HCT116 (cell line): ENCODE results near the gene OTOGL.

Source experiments
- ATF3 ChIP-seq: IDR thresholded peaks from 2 replicates; pipeline ENCODE4 v1.6.1; 2012
- CTCF ChIP-seq, 3 experiments: fragments of 200-600 bp in 1 of 3; sonication (generic) in 1 of 3; IDR thresholded peaks in 2 of 3; conservative IDR thresholded peaks in 1 of 3; 2 replicates each; pipeline ENCODE4 v1.5.1; 2012 to 2017; ENCODE audit warnings: low read depth in 2 of 3, low read length in 2 of 3, antibody characterized with exemption in 1 of 3, borderline replicate concordance in 1 of 3, control low read depth in 1 of 3, mild to moderate bottlenecking in 1 of 3, mixed read lengths in 1 of 3, mixed run types in 1 of 3, moderate library complexity in 1 of 3; ENCODE audit not compliant: insufficient read depth in 1 of 3
- EGR1 ChIP-seq: IDR thresholded peaks from 2 replicates; pipeline ENCODE4 v1.6.1; 2012; ENCODE audit warnings: low read depth
- ELF1 ChIP-seq: IDR thresholded peaks from 2 replicates; pipeline ENCODE4 v1.6.1; 2012; ENCODE audit warnings: low read depth, borderline replicate concordance
- JUND ChIP-seq: IDR thresholded peaks from 2 replicates; pipeline ENCODE4 v1.6.1; 2012
- POLR2A ChIP-seq: IDR thresholded peaks from 2 replicates; pipeline ENCODE4 v1.7.0; 2011; ENCODE audit warnings: borderline replicate concordance; ENCODE audit not compliant: insufficient read depth, insufficient read length; ENCODE audit errors: extremely low read depth
- POLR2AphosphoS5 ChIP-seq: IDR thresholded peaks from 2 replicates; pipeline ENCODE4 v1.6.1; 2011; ENCODE audit warnings: mild to moderate bottlenecking, low read depth, low read length, moderate library complexity
- RAD21 ChIP-seq: IDR thresholded peaks from 2 replicates; pipeline ENCODE4 v1.6.1; 2012; ENCODE audit warnings: low read depth, mild to moderate bottlenecking
- YY1 ChIP-seq: IDR thresholded peaks from 2 replicates; pipeline ENCODE4 v1.6.1; 2011; ENCODE audit warnings: low read length, low read depth, moderate library complexity, mild to moderate bottlenecking; ENCODE audit not compliant: insufficient replicate concordance; ENCODE audit errors: extremely low read depth
- ZFX ChIP-seq: fragments of 450-650 bp; IDR thresholded peaks from 2 replicates; pipeline ENCODE4 v1.6.1; 2017
- ZNF274 ChIP-seq: fragments of 200-500 bp; sonication (Bioruptor generic); IDR thresholded peaks from 2 replicates; pipeline ENCODE4 v1.6.1; 2014; ENCODE audit warnings: mild to moderate bottlenecking, low read depth, low read length, inconsistent platforms

- no peak for TF ChIP-seq POLR2A
- no peak for TF ChIP-seq EGR1
- no peak for TF ChIP-seq ELF1
- TF ChIP-seq ZNF274, result no peak
- TF ChIP-seq CTCF (IDR thresholded peaks at IDR 0.05 in 2 of 3, conservative IDR thresholded peaks at IDR 0.05 in 1 of 3; ENCODE audit: borderline replicate concordance in 1 of 3, insufficient read depth in 1 of 3, low read depth in 2 of 3, low read length in 2 of 3), result no peak
- TF ChIP-seq RAD21, result no peak
- TF ChIP-seq YY1, result no peak
- no peak for TF ChIP-seq ZFX
- TF ChIP-seq POLR2AphosphoS5, result no peak
- TF ChIP-seq JUND, result no peak
- no peak for TF ChIP-seq ATF3
Observed at GRCh38 chr12:80176706-80177105, 77.4 kb downstream of the OTOGL start.
